Central memory CD8-positive, alpha-beta T cell (primary cell): ENCODE data around the gene CADPS.

Source experiments
- ATAC-seq: fragments of 150-1000 bp; cut with Tn5 transposase; replicated peaks from 2 replicates; pipeline ENCODE4 v1.10.0; 2022; ENCODE audit warnings: mild to moderate bottlenecking, moderate FRiP score, moderate number of reproducible peaks; ENCODE audit not compliant: poor library complexity, severe bottlenecking; ENCODE audit errors: extremely low read depth
- DNase-seq, 2 donors: peaks; one replicate each; pipeline ENCODE4 v3.0.0; 2021; ENCODE audit warnings: low spot score in 2 of 2
- H3K27ac Mint-ChIP-seq: one replicate; pipeline ENCODE4 v1.8.0; 2022; ENCODE audit warnings: low read depth, mild to moderate bottlenecking, moderate library complexity, mixed read lengths
- H3K27me3 Mint-ChIP-seq: one replicate; pipeline ENCODE4 v1.8.0; 2022; ENCODE audit warnings: mixed read lengths
- H3K36me3 Mint-ChIP-seq: one replicate; pipeline ENCODE4 v1.8.0; 2022; ENCODE audit warnings: mild to moderate bottlenecking, moderate library complexity, mixed read lengths; ENCODE audit not compliant: insufficient read depth
- H3K4me1 Mint-ChIP-seq: one replicate; pipeline ENCODE4 v1.8.0; 2022; ENCODE audit warnings: mixed read lengths
- H3K4me3 Mint-ChIP-seq: one replicate; pipeline ENCODE4 v1.8.0; 2022; ENCODE audit warnings: mild to moderate bottlenecking, moderate library complexity, mixed read lengths
- H3K9me3 Mint-ChIP-seq: one replicate; pipeline ENCODE4 v1.8.0; 2022; ENCODE audit warnings: mixed read lengths

The CADPS gene

DNA sequence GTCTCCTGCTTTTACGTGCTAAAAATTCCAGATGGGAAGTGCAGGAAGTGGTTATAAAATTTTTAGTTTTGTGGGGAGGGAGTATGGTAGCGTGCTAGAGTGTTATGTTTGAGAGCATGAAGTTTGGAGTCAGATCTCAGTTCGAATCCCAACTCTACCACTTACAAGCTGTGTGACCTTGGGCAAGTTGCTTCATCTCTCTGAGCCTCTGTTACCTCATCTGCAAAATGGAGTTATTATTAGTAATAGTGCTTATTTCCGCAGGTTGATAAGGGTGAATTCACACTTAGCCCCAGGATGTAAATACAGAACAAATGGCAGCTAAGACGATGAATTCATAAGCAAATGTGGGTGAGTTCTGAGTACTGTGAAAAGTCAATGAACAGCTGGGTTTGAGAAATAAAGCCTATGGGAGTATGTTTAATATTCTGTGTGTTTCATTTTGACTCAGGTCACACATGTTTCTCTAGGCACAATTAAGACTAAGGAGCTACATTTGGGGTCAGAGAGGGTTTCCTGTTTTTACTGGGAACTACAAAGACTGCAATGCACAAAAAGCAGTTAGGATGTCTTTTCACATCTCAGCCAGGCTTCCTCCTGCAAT lies 428.8 kb downstream of the CADPS start:
- Mint-ChIP-seq H3K36me3 (no peaks in the 10 kb centered on the region), H3K27ac (peak overlapping the region; percentile 47), H3K27me3 (no peaks in the 10 kb centered on the region), H3K9me3 (no peaks in the 10 kb centered on the region), H3K4me3 (peak overlapping the region; percentile 50), H3K4me1 (peaks cover 12% of the 10 kb centered on the region)
- ATAC-seq = no peak
- DNase-seq = no peak

DNA sequence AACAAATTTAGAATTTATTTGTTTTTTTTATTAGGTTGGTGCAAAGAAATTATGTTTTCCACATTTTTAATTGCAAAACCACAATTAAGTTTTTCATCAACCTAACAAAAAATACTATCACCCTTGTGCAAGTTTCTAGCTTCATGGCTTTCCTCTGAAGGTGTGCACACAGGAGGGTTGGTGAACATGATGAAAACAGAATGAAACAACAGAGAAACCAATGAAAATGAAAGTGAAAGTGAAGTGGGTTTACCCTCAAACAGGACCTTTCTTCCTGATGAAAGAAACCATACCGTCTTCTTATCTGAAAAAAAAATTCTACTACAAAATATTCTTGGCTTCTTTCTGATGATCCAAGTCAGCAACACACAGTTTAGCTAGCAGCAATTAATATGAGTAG lies 429.9 kb downstream of the CADPS start:
- ATAC-seq (no peak), DNase-seq (no peak)
- Mint-ChIP-seq H3K9me3 (no peaks in the 10 kb centered on the region), H3K27me3 (no peaks in the 10 kb centered on the region), H3K4me1 (peaks cover 12% of the 10 kb centered on the region), H3K4me3 (peak overlapping the region; percentile 50), H3K27ac (peak overlapping the region; percentile 47), H3K36me3 (no peaks in the 10 kb centered on the region)

DNA sequence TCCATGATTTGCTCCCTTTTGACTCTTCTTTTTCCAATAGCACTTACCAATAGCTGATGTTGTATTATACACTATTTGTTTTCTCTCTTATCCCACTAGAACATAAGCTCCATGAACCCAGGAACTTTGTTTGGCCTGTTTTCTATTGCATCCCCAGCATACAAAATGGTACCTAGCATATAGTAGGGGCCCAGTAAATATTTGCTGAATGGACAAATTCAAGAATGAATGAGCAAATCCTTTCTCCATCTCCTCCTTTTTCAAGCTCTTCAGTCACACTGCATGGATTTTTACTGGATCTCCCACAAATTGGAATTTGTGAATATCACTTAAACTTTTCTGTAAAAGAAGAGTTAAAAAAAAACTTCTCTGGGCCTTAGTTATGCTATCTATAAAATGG lies 435.2 kb downstream of the CADPS start:
- Mint-ChIP-seq H3K27ac (no peak overlapping the region), H3K4me1 (no peaks in the 10 kb centered on the region), H3K4me3 (no peak overlapping the region), H3K36me3 (no peaks in the 10 kb centered on the region), H3K9me3 (no peaks in the 10 kb centered on the region), H3K27me3 (no peaks in the 10 kb centered on the region)
- ATAC-seq (no peak), DNase-seq (no peak)

DNA sequence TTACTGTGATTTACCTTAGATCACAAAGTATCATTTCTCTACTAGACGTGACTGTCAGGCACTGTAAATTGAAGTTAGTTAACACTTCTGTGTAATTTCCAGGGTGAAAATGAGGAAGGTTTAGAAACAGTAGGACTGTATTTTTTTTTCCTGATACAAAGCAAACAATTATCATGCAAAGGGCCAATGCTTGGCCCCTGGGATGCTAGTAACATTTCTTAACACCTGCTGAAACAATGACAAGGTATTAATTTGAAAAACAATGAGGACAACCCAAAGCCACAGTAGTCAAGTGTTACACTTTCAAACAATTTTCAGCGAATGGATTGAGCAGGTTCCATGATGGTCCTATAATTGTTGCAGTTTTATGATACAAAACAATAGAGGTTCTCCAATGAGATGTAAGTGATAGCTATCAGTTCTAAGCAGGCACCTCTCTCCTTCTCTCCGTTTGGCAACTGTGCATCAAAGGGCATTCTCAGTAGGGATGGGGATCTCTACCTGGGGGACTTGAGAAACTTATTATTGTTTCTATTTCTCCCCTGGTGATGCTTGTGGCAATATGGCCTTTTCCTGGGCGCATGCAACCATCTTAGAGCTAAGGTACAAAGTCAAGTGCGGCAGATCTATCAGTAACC lies 435.9 kb downstream of the CADPS start:
- ATAC-seq = no peak
- no peaks in the 10 kb centered on the region for H3K9me3 Mint-ChIP-seq

DNA sequence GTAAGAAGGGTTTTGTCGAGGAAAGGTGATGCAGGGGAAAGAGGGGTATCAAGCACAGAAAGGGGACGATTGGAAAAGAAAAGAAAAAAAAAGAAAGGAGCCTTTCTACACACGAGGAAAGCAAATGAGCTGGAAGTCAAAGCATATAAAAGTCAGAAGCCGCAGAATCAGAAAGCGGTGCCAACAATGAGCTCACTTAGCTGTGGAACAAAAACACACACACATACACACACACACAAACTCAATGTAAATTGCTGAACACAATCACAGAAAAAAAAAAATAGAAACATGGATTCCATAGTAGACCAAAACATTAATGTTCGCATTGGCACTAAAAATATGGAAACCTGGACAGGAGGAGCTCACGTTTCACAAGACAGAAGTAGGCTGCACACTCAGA lies 438.4 kb downstream of the CADPS start:
- no peaks in the 10 kb centered on the region for H3K27me3 Mint-ChIP-seq
- ATAC-seq (no peak), DNase-seq (no peak)
- no peaks in the 10 kb centered on the region for H3K9me3 Mint-ChIP-seq
- H3K27ac Mint-ChIP-seq = no peak overlapping the region
- no peaks in the 10 kb centered on the region for H3K4me1 Mint-ChIP-seq
- no peaks in the 10 kb centered on the region for H3K36me3 Mint-ChIP-seq
- H3K4me3 Mint-ChIP-seq = no peak overlapping the region

More for the DNA sequence above, 435.9 kb downstream of the CADPS start:
- no peaks in the 10 kb centered on the region for H3K4me1 Mint-ChIP-seq
- no peak overlapping the region for H3K27ac Mint-ChIP-seq
- DNase-seq = no peak
- no peaks in the 10 kb centered on the region for H3K36me3 Mint-ChIP-seq
- H3K4me3 Mint-ChIP-seq = no peak overlapping the region
- no peaks in the 10 kb centered on the region for H3K27me3 Mint-ChIP-seq

DNA sequence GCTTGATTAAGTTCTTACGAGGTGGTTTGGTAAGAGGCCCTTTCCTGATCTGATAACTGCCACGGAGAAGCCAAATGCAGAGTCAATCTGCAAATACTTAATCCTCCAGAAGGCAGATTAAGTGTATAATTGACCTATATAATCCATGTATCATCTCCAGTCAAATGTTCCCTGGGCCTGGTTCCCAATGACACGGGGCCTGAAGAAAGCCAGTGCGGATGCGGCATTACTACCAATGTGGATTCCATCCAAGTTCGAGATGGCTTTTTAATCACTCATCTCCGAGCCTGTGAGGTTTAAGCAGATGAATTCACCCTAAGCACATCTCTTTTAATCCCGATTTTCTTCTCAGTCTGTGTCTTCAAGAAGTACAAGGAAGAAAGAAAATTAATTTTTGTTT lies 441.8 kb downstream of the CADPS start:
- H3K27me3 Mint-ChIP-seq = no peaks in the 10 kb centered on the region
- DNase-seq (no peak), ATAC-seq (no peak)
- no peak overlapping the region for H3K27ac Mint-ChIP-seq
- H3K9me3 Mint-ChIP-seq = no peaks in the 10 kb centered on the region
- H3K36me3 Mint-ChIP-seq = no peaks in the 10 kb centered on the region
- no peaks in the 10 kb centered on the region for H3K4me1 Mint-ChIP-seq
- H3K4me3 Mint-ChIP-seq = no peak overlapping the region

DNA sequence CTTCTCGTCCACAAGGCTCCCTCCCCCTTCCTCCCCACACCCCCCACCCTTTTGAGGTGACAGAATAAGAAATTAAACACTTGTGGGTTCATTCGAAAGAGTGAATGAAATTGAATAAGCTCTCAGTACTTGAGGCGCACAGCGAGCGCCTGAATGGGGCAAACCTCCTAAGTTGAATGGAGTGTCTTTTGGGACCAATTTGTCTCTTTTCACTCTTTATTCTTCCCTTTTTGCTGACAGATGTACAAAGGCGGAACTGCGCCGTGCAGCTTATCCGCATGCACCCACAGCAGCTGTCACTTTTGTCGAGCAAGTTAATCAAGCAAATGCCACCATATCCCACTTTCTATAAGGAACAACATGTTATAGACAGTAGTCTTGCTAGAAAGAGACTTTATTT lies 454.0 kb downstream of the CADPS start:
- no peak overlapping the region for H3K4me3 Mint-ChIP-seq
- H3K27ac Mint-ChIP-seq = no peak overlapping the region
- peaks cover 14% of the 10 kb centered on the region for H3K27me3 Mint-ChIP-seq
- H3K9me3 Mint-ChIP-seq = no peaks in the 10 kb centered on the region
- H3K4me1 Mint-ChIP-seq = no peaks in the 10 kb centered on the region
- H3K36me3 Mint-ChIP-seq = no peaks in the 10 kb centered on the region
- ATAC-seq (no peak), DNase-seq (no peak)

DNA sequence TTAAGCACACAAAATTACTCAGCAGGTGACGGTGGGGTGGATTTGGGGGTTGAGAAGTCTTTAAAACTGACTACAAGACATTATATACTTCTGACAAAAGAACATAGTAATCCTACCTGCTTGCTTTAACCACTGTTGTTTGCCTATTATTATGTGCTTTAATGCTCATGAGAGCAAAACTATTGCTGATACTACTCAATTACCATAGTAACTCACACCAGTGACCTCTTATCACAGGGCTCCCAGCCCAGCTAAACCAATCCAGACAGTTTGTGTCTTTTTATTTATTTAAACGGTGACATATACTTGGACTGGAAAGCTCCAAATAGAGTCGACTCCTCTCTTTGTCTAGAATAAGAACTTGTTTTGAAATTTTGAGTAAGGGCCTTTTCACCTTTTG lies 459.1 kb downstream of the CADPS start:
- no peak overlapping the region for H3K27ac Mint-ChIP-seq
- no peak overlapping the region for H3K4me3 Mint-ChIP-seq
- H3K27me3 Mint-ChIP-seq = peaks cover 14% of the 10 kb centered on the region
- ATAC-seq (no peak), DNase-seq (no peak)
- no peaks in the 10 kb centered on the region for H3K36me3 Mint-ChIP-seq
- H3K9me3 Mint-ChIP-seq = no peaks in the 10 kb centered on the region
- no peaks in the 10 kb centered on the region for H3K4me1 Mint-ChIP-seq

DNA sequence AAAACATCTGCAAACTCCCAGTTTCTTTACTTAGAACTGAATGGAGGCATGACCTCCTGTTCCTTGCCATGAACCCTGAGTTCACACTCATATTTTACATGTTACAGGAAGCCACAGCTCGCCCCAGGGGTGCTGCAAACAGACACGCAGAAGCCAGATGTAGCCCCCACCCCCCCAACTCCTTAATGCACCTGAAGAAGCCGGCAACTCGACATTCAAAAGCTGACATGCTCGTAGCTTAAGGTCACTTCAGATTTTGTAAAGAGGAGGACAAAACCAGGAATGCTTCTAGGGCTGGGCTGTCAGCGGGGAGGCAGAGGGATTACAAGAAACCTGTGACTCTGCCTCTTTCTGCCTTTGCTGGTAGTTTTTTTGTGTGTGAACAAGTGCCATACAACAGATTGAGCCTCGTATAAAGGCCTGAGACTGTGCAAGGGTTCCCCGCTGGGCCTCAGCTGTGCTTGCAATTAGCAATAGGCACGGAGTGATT lies 459.9 kb downstream of the CADPS start:
- DNase-seq (no peak), ATAC-seq (no peak)
- no peaks in the 10 kb centered on the region for H3K9me3 Mint-ChIP-seq
- H3K4me3 Mint-ChIP-seq = no peak overlapping the region
- peaks cover 14% of the 10 kb centered on the region for H3K27me3 Mint-ChIP-seq
- no peak overlapping the region for H3K27ac Mint-ChIP-seq
- H3K36me3 Mint-ChIP-seq = no peaks in the 10 kb centered on the region
- no peaks in the 10 kb centered on the region for H3K4me1 Mint-ChIP-seq

DNA sequence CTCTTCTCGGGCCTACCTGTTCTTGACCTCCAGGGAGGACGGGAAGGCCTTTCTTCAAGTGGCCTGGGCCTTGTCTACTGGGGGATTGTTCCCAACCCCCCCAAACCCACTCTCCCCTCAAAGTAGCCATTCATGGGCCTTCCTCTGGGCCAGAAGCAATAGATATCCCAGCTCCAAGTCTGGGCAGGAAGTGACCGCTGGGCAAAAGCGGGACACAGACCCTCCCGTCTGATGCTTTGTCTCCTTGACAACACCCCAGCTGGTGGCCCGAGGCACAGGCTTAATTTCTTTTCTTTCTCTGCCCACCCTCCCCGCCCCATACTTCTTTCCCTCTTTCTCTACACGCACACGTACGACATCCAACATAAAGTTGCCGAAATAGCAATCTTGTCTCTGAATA lies 460.4 kb downstream of the CADPS start:
- peaks cover 8% of the 10 kb centered on the region for H3K27me3 Mint-ChIP-seq
- DNase-seq (no peak), ATAC-seq (no peak)
- no peak overlapping the region for H3K27ac Mint-ChIP-seq
- H3K36me3 Mint-ChIP-seq = no peaks in the 10 kb centered on the region
- H3K4me1 Mint-ChIP-seq = no peaks in the 10 kb centered on the region
- no peak overlapping the region for H3K4me3 Mint-ChIP-seq
- H3K9me3 Mint-ChIP-seq = no peaks in the 10 kb centered on the region

DNA sequence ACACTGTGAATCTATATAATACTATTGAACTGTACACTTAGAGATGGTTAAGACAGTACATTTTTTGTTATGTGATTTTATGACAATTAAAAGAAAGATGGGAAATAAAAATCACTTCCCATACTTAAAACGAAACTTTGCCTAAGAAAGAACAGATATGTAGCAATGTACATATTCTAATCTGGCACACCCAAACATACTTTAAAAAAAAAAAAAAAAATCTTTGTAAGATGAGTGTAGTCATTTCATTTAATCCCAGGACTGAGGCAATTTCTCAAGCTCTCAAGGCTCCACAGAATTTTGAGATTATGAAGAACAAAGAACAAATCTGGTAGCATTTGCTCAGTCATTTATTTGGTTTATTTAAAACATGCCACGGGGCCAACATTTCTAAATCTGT lies 461.5 kb downstream of the CADPS start:
- H3K9me3 Mint-ChIP-seq = no peaks in the 10 kb centered on the region
- no peak for ATAC-seq
- no peak overlapping the region for H3K27ac Mint-ChIP-seq

DNA sequence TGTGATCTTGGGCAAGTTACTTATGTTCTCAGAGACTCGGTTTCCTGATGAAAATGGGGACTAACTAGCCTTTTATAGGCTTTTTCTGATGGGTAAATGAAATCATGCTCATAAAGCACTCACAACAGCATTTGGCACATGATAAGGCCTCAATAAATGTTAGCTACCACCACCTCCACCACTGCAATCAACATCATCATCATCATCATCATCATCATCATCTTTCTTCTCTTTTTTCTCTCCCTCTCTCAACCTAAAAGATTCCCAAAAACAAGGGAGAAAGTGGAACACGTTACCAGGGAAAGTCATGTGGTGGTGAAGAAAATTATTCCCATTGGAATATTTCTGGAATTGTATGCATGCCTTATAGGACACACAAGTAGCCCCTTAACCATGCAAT lies 468.3 kb downstream of the CADPS start:
- Mint-ChIP-seq H3K4me3 (no peak overlapping the region), H3K4me1 (no peaks in the 10 kb centered on the region), H3K9me3 (peaks cover 4% of the 10 kb centered on the region), H3K36me3 (no peaks in the 10 kb centered on the region), H3K27ac (no peak overlapping the region), H3K27me3 (no peaks in the 10 kb centered on the region)
- DNase-seq (no peak), ATAC-seq (no peak)

More for the DNA sequence above, 461.5 kb downstream of the CADPS start:
- H3K4me3 Mint-ChIP-seq = no peak overlapping the region
- H3K27me3 Mint-ChIP-seq = peaks cover 3% of the 10 kb centered on the region
- no peak for DNase-seq
- no peaks in the 10 kb centered on the region for H3K36me3 Mint-ChIP-seq
- no peaks in the 10 kb centered on the region for H3K4me1 Mint-ChIP-seq

DNA sequence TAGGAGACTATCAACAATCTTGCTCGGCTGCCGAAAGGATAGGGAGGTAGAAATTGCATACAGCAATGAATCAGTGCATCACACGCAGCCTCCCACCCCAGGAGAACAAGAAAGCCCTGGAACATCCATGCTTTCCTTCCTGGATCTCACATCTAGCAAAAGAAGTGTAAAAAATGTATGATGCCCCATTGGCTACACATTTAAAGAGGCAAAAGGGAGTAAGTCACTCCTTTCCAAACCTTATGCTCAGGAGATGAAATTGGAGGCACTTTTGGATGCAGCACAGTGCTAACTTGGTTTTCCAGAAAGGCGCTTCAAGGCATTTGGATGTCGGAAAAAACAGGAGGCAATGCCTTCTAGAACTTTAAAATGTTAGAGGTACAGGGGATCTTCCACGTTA lies 469.6 kb downstream of the CADPS start:
- H3K4me3 Mint-ChIP-seq = no peak overlapping the region
- H3K36me3 Mint-ChIP-seq = no peaks in the 10 kb centered on the region
- H3K27me3 Mint-ChIP-seq = no peaks in the 10 kb centered on the region
- no peak overlapping the region for H3K27ac Mint-ChIP-seq
- ATAC-seq (no peak), DNase-seq (no peak)
- peaks cover 4% of the 10 kb centered on the region for H3K9me3 Mint-ChIP-seq
- no peaks in the 10 kb centered on the region for H3K4me1 Mint-ChIP-seq
